Cardiac muscle cell (in vitro differentiated cells and primary cell): Measurements from ENCODE around the gene PSMG4. TPM values are rescaled to one million over a fixed set of nuclear protein-coding genes. Genes with fewer than 3 reads are reported as not detected.

ENCODE experiments used
- DNase-seq, 2 donors: peaks; one replicate each; pipeline versions ENCODE4 v3.0.0 to v3.0.0-alpha.2; 2010 to 2017; ENCODE audit warnings: low read depth in 1 of 2, low spot score in 1 of 2
- H3K27ac ChIP-seq: fragments of 200-600 bp; sonication (generic); 2 replicates; pipeline ENCODE4 v1.5.1; 2016
- H3K27me3 ChIP-seq: fragments of 200-600 bp; sonication (generic); 2 replicates; pipeline ENCODE4 v1.6.0; 2016; ENCODE audit warnings: control low read depth
- H3K36me3 ChIP-seq: fragments of 200-600 bp; sonication (generic); 2 replicates; pipeline ENCODE4 v1.5.1; 2016; ENCODE audit warnings: control low read depth
- H3K4me1 ChIP-seq: fragments of 200-600 bp; sonication (generic); 2 replicates; pipeline ENCODE4 v1.8.1; 2017; ENCODE audit warnings: low read depth, mild to moderate bottlenecking, mixed run types
- H3K4me3 ChIP-seq: fragments of 200-600 bp; sonication (generic); 2 replicates; pipeline ENCODE4 v1.5.1; 2016; ENCODE audit warnings: mild to moderate bottlenecking
- H3K9me3 ChIP-seq: fragments of 200-600 bp; sonication (generic); 2 replicates; pipeline ENCODE4 v1.5.1; 2017; ENCODE audit warnings: low read depth, mild to moderate bottlenecking, control low read depth
- polyA plus RNA-seq: library from polyadenylated mRNA; unstranded; fragments of >200 nt; fragmentation: Nextera tagmentation; extraction: Ambion mirVana; gene quantifications from 2 replicates; pipeline ENCODE4 v1.2.1, GENCODE V29; 2016
- total RNA-seq: library from RNA; depleted of rRNA; stranded (reverse); fragments of >200 nt; gene quantifications from 2 replicates; pipeline ENCODE4 v1.2.3, GENCODE V29; 2016
- TF ChIP-seq, protein P1 (sequence below): IDR thresholded peaks from 2 replicates; pipeline ENCODE4 v1.5.1; 2012; ENCODE audit warnings: low read depth, mild to moderate bottlenecking, low read length

Gene PSMG4
- total and polyA plus RNA-seq, 2 experiments from 2014 or later = 22.2 to 44.0 TPM

DNA sequence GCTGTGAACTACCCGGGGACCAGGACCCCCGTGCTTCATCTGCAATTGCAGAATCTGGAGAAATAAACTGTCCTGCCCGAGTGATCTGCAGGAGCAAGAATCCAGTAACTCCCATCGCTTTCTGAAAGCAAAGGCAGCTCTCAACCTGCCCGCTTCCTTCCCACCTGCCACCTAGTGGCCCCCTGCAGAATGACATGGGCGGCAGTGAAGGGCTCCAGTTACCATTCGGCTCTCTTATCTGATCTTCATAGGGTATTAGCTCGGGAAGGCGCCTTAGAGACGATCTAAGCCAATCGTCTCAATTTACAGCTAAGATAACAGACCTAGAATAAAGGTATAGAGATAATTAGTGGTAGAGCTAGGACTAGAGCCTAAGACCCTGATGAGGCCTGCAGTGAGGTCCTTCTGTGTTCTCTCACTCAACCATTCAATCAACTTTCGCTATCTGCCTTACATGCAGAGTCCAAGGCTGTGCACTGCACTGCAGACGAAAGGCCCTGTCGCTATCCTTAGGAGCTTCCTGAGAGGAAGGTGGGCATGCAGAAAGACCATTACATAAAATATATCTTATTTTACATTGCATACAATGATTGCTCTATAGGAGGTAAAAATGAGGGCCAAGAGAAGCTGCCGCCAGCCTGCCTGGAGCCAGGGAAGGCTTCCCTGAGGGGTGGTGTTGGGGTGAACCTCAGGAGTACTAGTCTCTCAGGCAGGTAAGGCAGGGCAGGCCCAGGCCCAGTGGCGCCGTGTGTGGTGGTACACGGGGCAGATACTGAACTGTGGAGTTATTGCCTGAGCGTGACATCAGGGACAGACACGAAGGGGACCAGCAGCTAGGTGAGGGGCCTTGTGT is 7.1 kb upstream of the PSMG4 start:
- Histone ChIP-seq H3K27me3 (peaks cover 5% of the 10 kb centered on the region), H3K9me3 (no peaks in the 10 kb centered on the region), H3K4me1 (no peaks in the 10 kb centered on the region), H3K36me3 (no peaks in the 10 kb centered on the region), H3K27ac (no peak overlapping the region), H3K4me3 (no peak overlapping the region)
- peak; percentile 80 to 87 for DNase-seq
- TF ChIP-seq, protein P1, sequence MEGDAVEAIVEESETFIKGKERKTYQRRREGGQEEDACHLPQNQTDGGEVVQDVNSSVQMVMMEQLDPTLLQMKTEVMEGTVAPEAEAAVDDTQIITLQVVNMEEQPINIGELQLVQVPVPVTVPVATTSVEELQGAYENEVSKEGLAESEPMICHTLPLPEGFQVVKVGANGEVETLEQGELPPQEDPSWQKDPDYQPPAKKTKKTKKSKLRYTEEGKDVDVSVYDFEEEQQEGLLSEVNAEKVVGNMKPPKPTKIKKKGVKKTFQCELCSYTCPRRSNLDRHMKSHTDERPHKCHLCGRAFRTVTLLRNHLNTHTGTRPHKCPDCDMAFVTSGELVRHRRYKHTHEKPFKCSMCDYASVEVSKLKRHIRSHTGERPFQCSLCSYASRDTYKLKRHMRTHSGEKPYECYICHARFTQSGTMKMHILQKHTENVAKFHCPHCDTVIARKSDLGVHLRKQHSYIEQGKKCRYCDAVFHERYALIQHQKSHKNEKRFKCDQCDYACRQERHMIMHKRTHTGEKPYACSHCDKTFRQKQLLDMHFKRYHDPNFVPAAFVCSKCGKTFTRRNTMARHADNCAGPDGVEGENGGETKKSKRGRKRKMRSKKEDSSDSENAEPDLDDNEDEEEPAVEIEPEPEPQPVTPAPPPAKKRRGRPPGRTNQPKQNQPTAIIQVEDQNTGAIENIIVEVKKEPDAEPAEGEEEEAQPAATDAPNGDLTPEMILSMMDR = peak; percentile 99

DNA sequence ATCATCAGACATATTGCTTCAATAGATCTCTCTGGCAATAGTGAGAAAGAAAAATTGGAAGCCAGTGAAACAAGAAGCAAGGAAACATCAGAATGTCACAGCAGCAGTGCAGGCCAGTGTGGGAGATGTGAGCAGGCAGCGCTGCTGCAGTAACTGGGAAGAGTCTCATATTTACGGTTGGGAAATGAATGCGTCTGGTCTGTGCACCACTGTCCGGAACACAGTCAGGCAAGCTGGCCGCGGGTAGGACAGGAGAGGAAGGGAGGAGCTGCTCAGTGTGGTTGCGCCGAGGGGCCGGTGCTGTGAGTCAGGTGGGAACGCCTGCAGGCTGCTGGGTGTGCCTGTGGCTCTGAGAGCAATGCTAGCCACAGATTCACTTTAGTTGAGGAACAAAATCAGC is 6.4 kb upstream of the PSMG4 start:
- Histone ChIP-seq H3K27ac (no peak overlapping the region), H3K9me3 (no peaks in the 10 kb centered on the region), H3K27me3 (peaks cover 5% of the 10 kb centered on the region), H3K4me3 (no peak overlapping the region), H3K36me3 (no peaks in the 10 kb centered on the region), H3K4me1 (no peaks in the 10 kb centered on the region)
- TF ChIP-seq, protein P1 = no peak
- no peak for DNase-seq

GRCh38 chr6:3252861-3253596 is 5.7 kb upstream of the PSMG4 start:
- H3K27ac ChIP-seq = no peak overlapping the region
- TF ChIP-seq, protein P1 = no peak
- H3K36me3 ChIP-seq = no peaks in the 10 kb centered on the region
- no peak overlapping the region for H3K4me3 ChIP-seq
- DNase-seq = no peak
- no peaks in the 10 kb centered on the region for H3K4me1 ChIP-seq
- no peaks in the 10 kb centered on the region for H3K9me3 ChIP-seq
- H3K27me3 ChIP-seq = peaks cover 5% of the 10 kb centered on the region

DNA sequence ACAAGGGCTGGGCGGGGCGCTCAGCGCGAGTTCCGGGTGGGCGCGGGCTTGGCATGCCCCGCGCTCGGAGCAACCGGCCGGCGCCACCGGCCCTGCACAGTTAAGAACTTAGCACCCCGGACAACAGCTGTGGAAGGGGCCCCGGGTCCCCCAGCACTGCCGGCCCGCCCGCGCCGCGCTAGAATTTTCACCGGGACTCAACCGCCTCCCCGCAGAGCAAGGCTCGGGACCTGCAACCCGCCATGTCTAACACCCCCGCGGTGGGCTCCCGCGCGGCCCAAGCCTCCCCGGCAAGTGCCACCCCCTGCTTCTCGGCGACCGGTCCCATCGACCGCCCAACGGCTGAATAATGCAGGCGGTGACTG is 5.2 kb upstream of the PSMG4 start:
- no peaks in the 10 kb centered on the region for H3K36me3 ChIP-seq
- DNase-seq = no peak
- TF ChIP-seq, protein P1 = no peak
- H3K4me1 ChIP-seq = no peaks in the 10 kb centered on the region
- H3K27me3 ChIP-seq = peaks cover 5% of the 10 kb centered on the region
- no peak overlapping the region for H3K27ac ChIP-seq
- no peak overlapping the region for H3K4me3 ChIP-seq
- H3K9me3 ChIP-seq = no peaks in the 10 kb centered on the region

DNA sequence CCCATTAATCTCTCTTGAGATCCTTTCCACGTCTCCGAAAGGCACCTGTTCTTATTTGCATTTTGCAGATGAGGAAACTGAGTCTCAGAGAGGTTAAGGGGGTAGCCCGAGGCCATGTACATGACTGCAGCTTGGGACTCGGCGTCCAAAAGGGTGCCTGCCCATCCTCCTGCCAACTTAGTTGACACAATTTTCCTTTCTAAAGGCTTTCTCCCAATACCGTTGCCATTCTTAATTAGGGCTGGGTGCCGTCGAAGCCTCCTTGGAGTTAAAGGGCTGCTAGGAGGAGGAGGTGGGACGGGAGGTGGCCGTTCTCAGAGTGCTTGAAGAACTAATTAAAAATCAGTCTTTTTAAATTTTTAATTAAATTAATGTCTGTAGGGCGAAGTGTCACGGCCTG is 546 bp upstream of the PSMG4 start:
- no peak for DNase-seq
- Histone ChIP-seq H3K27ac (no peak overlapping the region), H3K4me1 (peaks cover 4% of the 10 kb centered on the region), H3K27me3 (no peaks in the 10 kb centered on the region), H3K36me3 (no peaks in the 10 kb centered on the region), H3K9me3 (no peaks in the 10 kb centered on the region), H3K4me3 (no peak overlapping the region)
- TF ChIP-seq, protein P1 = no peak
